Ovary (tissue), 9 donors: ENCODE measurements around the gene ANXA11. TPM values are rescaled to one million over a fixed set of nuclear protein-coding genes. Genes with fewer than 3 reads are reported as not detected.

Source experiments
- DNase-seq, 5 donors: peaks; one replicate each; pipeline ENCODE4 v3.0.0-alpha.2; 2019 to 2020
- H3K27ac ChIP-seq, 2 donors: fragments of 200-600 bp; one replicate each; pipeline versions ENCODE4 v1.5.1 to v1.8.0; 2019 to 2022
- H3K27me3 ChIP-seq: fragments of 200-600 bp; one replicate; pipeline ENCODE4 v1.8.0; 2022
- H3K36me3 ChIP-seq: fragments of 200-600 bp; sonication (generic); one replicate; pipeline ENCODE4 v1.5.1; 2019
- H3K4me1 ChIP-seq: one replicate; pipeline ENCODE4 v1.8.1; 2013; ENCODE audit warnings: mild to moderate bottlenecking, moderate library complexity; ENCODE audit not compliant: insufficient read depth
- H3K4me3 ChIP-seq: fragments of 200-600 bp; sonication (generic); one replicate; pipeline ENCODE4 v1.5.1; 2017
- H3K9me3 ChIP-seq, 2 donors: fragments of 200-600 bp in 1 of 2; sonication (generic) in 1 of 2; one replicate each; pipeline versions ENCODE4 v1.5.1 to v1.8.1; 2013 to 2019; ENCODE audit warnings: mild to moderate bottlenecking in 1 of 2, moderate library complexity in 1 of 2
- CTCF ChIP-seq, 3 donors: fragments of 450-650 bp in 2 of 3; fragments of 200-600 bp in 1 of 3; IDR thresholded peaks; one replicate each; pipeline versions ENCODE4 v1.5.1 to v1.8.0; 2016 to 2022; ENCODE audit warnings: antibody characterized with exemption in 3 of 3, mild to moderate bottlenecking in 1 of 3
- EP300 ChIP-seq: sonication (generic); formaldehyde crosslinking; IDR thresholded peaks from one replicate; pipeline ENCODE4 v1.6.1; 2017; ENCODE audit warnings: antibody characterized with exemption
- POLR2A ChIP-seq: fragments of 450-650 bp; IDR thresholded peaks from one replicate; pipeline ENCODE4 v1.6.1; 2017; ENCODE audit warnings: antibody characterized with exemption, mild to moderate bottlenecking, moderate library complexity
- WGBS, 3 donors: extraction: QIAGEN DNeasy Blood & Tissue Kit in 1 of 3; methylation state at CpG; one replicate each; pipeline versions ENCODE4 v1.1.5 to v1.1.7; 2013 to 2017; 5-methylcytosine and 5-hydroxymethylcytosine counted together
- intact Hi-C, 4 donors: fragments of 100-400 bp; cut with DNase I; formaldehyde crosslinking; loops; one replicate each; pipeline versions ENCODE4 v1.11.0 to v1.15.1; 2022 to 2023
- polyA plus RNA-seq, 2 donors: library from polyadenylated mRNA; stranded (reverse); fragments of 200-250 nt in 1 of 2; fragments of 350-450 nt in 1 of 2; fragmentation: Illumina TruSeq in 1 of 2; extraction: RNeasy Lipid Tissue Mini Kit (QIAGEN cat#74804) in 1 of 2; gene quantifications; one replicate each; pipeline ENCODE4 v1.2.3, GENCODE V29; 2013 to 2014
- total RNA-seq, 7 donors: library from RNA; depleted of rRNA in 2 of 7; stranded (reverse); fragments of >200 nt in 2 of 7; fragmentation: NEBNext Ultra II Directional in 3 of 7; extraction: Animal tissue kit (Norgen Biotek cat#: 25700) in 3 of 7; gene quantifications; one replicate each; pipeline versions ENCODE4 v1.1.0 to v1.2.4, GENCODE V29; 2016 to 2023
- donor health status: DM: no; HTN: no; CAD: no; lungs with moderate emphysema.
- donor health status: DM: no; HTN: no; CAD: no.
- donor health status: Bipolar disorder and iron deficiency.
- donor health status: DM: yes; HTN: yes; CAD: no.
- donor health status: DM: no; HTN: no; CAD: no.
- donor health status: DM: yes; HTN: yes; CAD: no.

The ANXA11 gene
- total and polyA plus RNA-seq, 9 donors = 44.2 to 372 (median 137) TPM

GRCh38 chr10:80184291-80184690 is 21.0 kb downstream of the ANXA11 start:
- H3K27ac ChIP-seq = no peak overlapping the region
- WGBS, 3 donors = 73 to 80% (median 76%) methylated on average over 4 of the region's 4 CpGs
- H3K4me1 ChIP-seq = peaks cover 19% of the 10 kb centered on the region

GRCh38 chr10:80183436-80183835 is 21.9 kb downstream of the ANXA11 start:
- DNase-seq = peak in 1 of 5 donors; percentile 9
- intact Hi-C loops = no loop called here
- TF ChIP-seq CTCF (IDR thresholded peaks at IDR 0.05) (no peak), POLR2A (no peak), EP300 (no peak)
- Histone ChIP-seq H3K9me3 (no peaks in the 10 kb centered on the region), H3K4me1 (peaks cover 18% of the 10 kb centered on the region), H3K27ac (no peak overlapping the region), H3K4me3 (no peak overlapping the region), H3K36me3 (no peaks in the 10 kb centered on the region), H3K27me3 (no peaks in the 10 kb centered on the region)
- WGBS, 3 donors = 82 to 92% (median 91%) methylated on average over 4 of the region's 4 CpGs

More at GRCh38 chr10:80184291-80184690, 21.0 kb downstream of the ANXA11 start:
- Histone ChIP-seq H3K9me3 (no peaks in the 10 kb centered on the region), H3K4me3 (no peak overlapping the region), H3K36me3 (no peaks in the 10 kb centered on the region), H3K27me3 (no peaks in the 10 kb centered on the region)
- intact Hi-C loops = no loop called here
- DNase-seq = no peak
- TF ChIP-seq CTCF (IDR thresholded peaks at IDR 0.05) (no peak), EP300 (no peak), POLR2A (no peak)

GRCh38 chr10:80182986-80183385 is 22.4 kb downstream of the ANXA11 start:
- peak in 1 of 5 donors; percentile 17 for DNase-seq
- WGBS, 3 donors = 72 to 86% (median 76%) methylated on average over 6 of the region's 6 CpGs
- no peak overlapping the region for H3K27ac ChIP-seq
- H3K36me3 ChIP-seq = no peaks in the 10 kb centered on the region
- peaks cover 21% of the 10 kb centered on the region for H3K4me1 ChIP-seq
- no peak for TF ChIP-seq CTCF (IDR thresholded peaks at IDR 0.05)
- TF ChIP-seq EP300 = no peak
- no peak for TF ChIP-seq POLR2A
- intact Hi-C loops = no loop called here
- H3K9me3 ChIP-seq = no peaks in the 10 kb centered on the region
- no peaks in the 10 kb centered on the region for H3K27me3 ChIP-seq
- no peak overlapping the region for H3K4me3 ChIP-seq

- 65 to 81% (median 67%) methylated on average over 12 of the region's 12 CpGs for WGBS, 3 donors
- H3K27me3 ChIP-seq = no peaks in the 10 kb centered on the region
- DNase-seq = peak in 1 of 5 donors; percentile 19
- H3K4me3 ChIP-seq = no peak overlapping the region
- peaks cover 4% of the 10 kb centered on the region for H3K4me1 ChIP-seq
- no peaks in the 10 kb centered on the region for H3K36me3 ChIP-seq
- TF ChIP-seq EP300 (no peak), CTCF (IDR thresholded peaks at IDR 0.05) (no peak), POLR2A (no peak)
- no peaks in the 10 kb centered on the region for H3K9me3 ChIP-seq
- no peak overlapping the region for H3K27ac ChIP-seq
- intact Hi-C loops = loop anchor here in 1 of 4 donors (2.0 kb wide), 1 partner anchor 43 kb away; no protein-coding TSS in a partner anchor
Observed at GRCh38 chr10:80177781-80178636, 27.3 kb downstream of the ANXA11 start.
